ENCODE data around the gene ECHS1. TPM values are rescaled to one million over a fixed set of nuclear protein-coding genes. Genes with fewer than 3 reads are reported as not detected.
A peak's percentile ranks its signal among the peaks of the same experiment; 100 is the strongest.

The ECHS1 gene
- total RNA-seq, 6 experiments from 2014 or later: 293 to 780 (median 436) TPM

- H3K4me3 ChIP-seq: peak overlapping the region; percentile 86 to 91 (median 88)
- ATAC-seq: peak in 1 of 4 donors; percentile 2
- H3K4me1 ChIP-seq: peaks cover 0 to 14% (median 4%) of the 10 kb centered on the region in 4 donors
- H3K27ac ChIP-seq: peak overlapping the region in 1 of 3 donors; percentile 63
- no peaks in the 10 kb centered on the region for H3K9me3 ChIP-seq
- no peak for TF ChIP-seq POLR2A (IDR thresholded peaks at IDR 0.05)
- no peak for TF ChIP-seq CTCF (IDR thresholded peaks at IDR 0.05)
- no peaks in the 10 kb centered on the region for H3K36me3 ChIP-seq
- intact Hi-C loops (cut with DNase I): loop anchor here in 1 of 2 donors (10.0 kb wide), 1 partner anchor 55 kb away; no protein-coding TSS in a partner anchor
- H3K27me3 ChIP-seq: no peaks in the 10 kb centered on the region
- peak in 1 of 3 donors; percentile 41 for DNase-seq
- whole genome bisulfite sequencing (ENCODE audit: insufficient coverage, low coverage, low lambda C conversion rate, missing lambda C conversion rate): 100% methylated on average over 4 of the region's 36 CpGs
These were observed 6.9 kb upstream of the ECHS1 start for GRCh38 chr10:133379801-133380666.

- Histone ChIP-seq H3K27ac (peak within 1 kb of the TSS; percentile 66 to 90 (median 86)), H3K4me1 (peaks cover 0 to 19% (median 5%) of the 10 kb centered on the region in 4 donors), H3K36me3 (no peaks in the 10 kb centered on the region), H3K9me3 (no peaks in the 10 kb centered on the region), H3K27me3 (no peaks in the 10 kb centered on the region), H3K4me3 (peak within 1 kb of the TSS; percentile 86 to 92 (median 91))
- intact Hi-C loops (cut with DNase I): loop anchor here in 1 of 2 donors (10.0 kb wide), 1 partner anchor 54 kb away; no protein-coding TSS in a partner anchor
- TF ChIP-seq CTCF (IDR thresholded peaks at IDR 0.05): no peak
- TF ChIP-seq POLR2A (IDR thresholded peaks at IDR 0.05): peak; percentile 64
- DNase-seq (peak; percentile 85 to 86 (median 85)), ATAC-seq (peak; percentile 54 to 63 (median 62))
- 4% methylated on average over 20 of the region's 78 CpGs for WGBS (ENCODE audit: insufficient coverage, low coverage, low lambda C conversion rate, missing lambda C conversion rate)
These were observed 6.1 kb upstream of the ECHS1 start, which contains the start of gene PAOX for GRCh38 chr10:133379152-133379800. PAOX (plus strand) TSS chr10:133379262; CDS start chr10:133379317, 55 bp downstream.

GRCh38 chr10:133378251-133379096 is 5.3 kb upstream of the ECHS1 start:
- Histone ChIP-seq H3K27me3 (no peaks in the 10 kb centered on the region), H3K4me1 (peaks cover 0 to 23% (median 7%) of the 10 kb centered on the region in 4 donors), H3K4me3 (peak overlapping the region; percentile 65 to 92 (median 77)), H3K9me3 (no peaks in the 10 kb centered on the region), H3K27ac (peak overlapping the region; percentile 66 to 90 (median 86)), H3K36me3 (no peaks in the 10 kb centered on the region)
- no peak for TF ChIP-seq CTCF (IDR thresholded peaks at IDR 0.05)
- TF ChIP-seq POLR2A (IDR thresholded peaks at IDR 0.05): peak; percentile 51
- ATAC-seq (peak; percentile 66 to 87 (median 82)), DNase-seq (peak; percentile 84 to 86 (median 86))
- intact Hi-C loops (cut with DNase I): loop anchor here in 1 of 2 donors (10.0 kb wide), 1 partner anchor 54 kb away; no protein-coding TSS in a partner anchor
- 3% methylated on average over 7 of the region's 90 CpGs for WGBS (ENCODE audit: insufficient coverage, low coverage, low lambda C conversion rate, missing lambda C conversion rate)

GRCh38 chr10:133377818-133378250 is 4.7 kb upstream of the ECHS1 start:
- H3K27ac ChIP-seq: peak overlapping the region; percentile 66 to 90 (median 86)
- peak in 2 of 3 donors; percentile 35 to 49 for DNase-seq
- no peaks in the 10 kb centered on the region for H3K27me3 ChIP-seq
- TF ChIP-seq POLR2A (IDR thresholded peaks at IDR 0.05) (no peak), CTCF (IDR thresholded peaks at IDR 0.05) (no peak)
- peaks cover 0 to 23% (median 7%) of the 10 kb centered on the region in 4 donors for H3K4me1 ChIP-seq
- intact Hi-C loops (cut with DNase I): loop anchor here in 1 of 2 donors (10.0 kb wide), 1 partner anchor 53 kb away; no protein-coding TSS in a partner anchor
- no peak for ATAC-seq
- H3K9me3 ChIP-seq: no peaks in the 10 kb centered on the region
- peak overlapping the region; percentile 65 to 92 (median 77) for H3K4me3 ChIP-seq
- 30% methylated on average over 2 of the region's 20 CpGs for WGBS (ENCODE audit: insufficient coverage, low coverage, low lambda C conversion rate, missing lambda C conversion rate)
- H3K36me3 ChIP-seq: no peaks in the 10 kb centered on the region

Measured in right lobe of liver (tissue), 6 donors.